ENCODE results near the gene PRRT4. TPM values are rescaled to one million over a fixed set of nuclear protein-coding genes. Genes with fewer than 3 reads are reported as not detected.

PRRT4 gene
- total and polyA plus RNA-seq, 2 of the 13 experiments (the other 11 are each of a cell fraction or from before 2014, with no cell fraction given) = not detected

DNA sequence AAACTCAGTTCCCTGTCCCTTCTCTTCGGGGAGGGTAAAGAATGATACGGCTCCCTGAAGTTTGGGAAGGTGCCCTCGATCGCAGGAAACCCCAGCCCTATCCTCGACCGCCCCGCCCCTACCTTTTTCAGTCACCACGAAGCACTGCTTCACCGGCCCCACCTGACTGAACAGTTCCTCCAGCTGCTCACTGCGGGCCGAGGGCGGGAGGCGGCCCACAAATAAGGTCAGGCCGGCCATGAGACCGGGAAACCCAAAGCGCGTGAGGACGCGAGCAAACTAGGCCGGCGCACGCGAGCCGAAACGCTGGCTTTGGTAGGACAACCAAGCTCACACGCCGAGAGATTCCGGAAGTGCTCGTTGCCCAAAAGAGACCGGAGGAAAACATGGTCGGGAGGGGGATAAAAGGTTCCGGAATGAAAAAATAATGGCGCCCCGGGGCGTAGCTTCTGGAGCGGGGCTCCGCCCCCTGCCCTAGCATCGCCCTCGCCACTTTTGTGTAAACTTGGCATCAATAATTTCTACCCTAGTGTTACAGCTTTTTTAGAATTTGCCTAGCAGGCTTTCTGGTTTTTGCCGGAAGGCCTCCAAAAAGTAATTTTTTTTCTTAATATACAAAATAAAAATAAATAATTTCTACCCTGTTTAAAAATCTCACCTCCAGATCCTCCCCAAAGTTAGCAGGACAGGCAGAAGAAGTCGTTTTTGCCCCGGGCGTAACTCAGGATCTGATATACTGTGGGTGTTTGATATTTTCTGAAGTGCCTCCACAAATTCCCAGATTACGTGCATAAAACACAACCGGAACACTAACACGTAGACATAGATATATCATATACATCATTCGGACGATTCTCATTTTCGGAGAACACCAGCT, 17.7 kb downstream of the PRRT4 start, which contains the start of gene RBM28 (continued):
- TF ChIP-seq ZNF446 (CRISPR knock-in tag; IDR thresholded peaks at IDR 0.05) (peak; percentile 95; the same call in 1 of the 2 replicates), SRSF9 (IDR thresholded peaks at IDR 0.05; ENCODE audit: borderline replicate concordance, insufficient read depth, low read depth, low read length, poor library complexity, severe bottlenecking) (no peak), ZNF709 (CRISPR knock-in tag; IDR thresholded peaks at IDR 0.05) (peak; percentile 96), ZFP41 (CRISPR knock-in tag; IDR thresholded peaks at IDR 0.05; ENCODE audit: borderline replicate concordance) (peak; percentile 99), CENPX (CRISPR knock-in tag; IDR thresholded peaks at IDR 0.05) (no peak), KDM5A (IDR thresholded peaks at IDR 0.05; ENCODE audit: borderline replicate concordance, low read length) (peak; percentile 98), NPAS2 (CRISPR knock-in tag; IDR thresholded peaks at IDR 0.05; ENCODE audit: borderline replicate concordance) (peak; percentile 28; the same call in 1 of the 2 replicates), TCF7 (IDR thresholded peaks at IDR 0.05; ENCODE audit: low read depth) (no peak), HOXA5 (CRISPR knock-in tag; IDR thresholded peaks at IDR 0.05) (peak; percentile 99), NFKB2 (CRISPR knock-in tag; IDR thresholded peaks at IDR 0.05; ENCODE audit: borderline replicate concordance) (peak; percentile 100), FOXM1 (CRISPR knock-in tag; IDR thresholded peaks at IDR 0.05) (no peak), ZBTB7B (CRISPR knock-in tag; IDR thresholded peaks at IDR 0.05) (peak; percentile 85), DPF2 (CRISPR knock-in tag; IDR thresholded peaks at IDR 0.05; ENCODE audit: borderline replicate concordance, low read depth) (no peak), ZNF720 (CRISPR knock-in tag; IDR thresholded peaks at IDR 0.05) (0 out of 2 replicates have a peak, but pooled peaks have one; percentile 70), REXO4 (CRISPR knock-in tag; IDR thresholded peaks at IDR 0.05; ENCODE audit: borderline replicate concordance) (peak; percentile 100), BRD4 (CRISPR knock-in tag; IDR thresholded peaks at IDR 0.05) (peak; percentile 90; the same call in 1 of the 2 replicates), RAD21 (CRISPR knock-in tag; IDR thresholded peaks at IDR 0.05) (no peak; the same call in 1 of the 2 replicates), RBM39 (IDR thresholded peaks at IDR 0.05; ENCODE audit: low read depth, low read length, poor library complexity, severe bottlenecking) (peak; percentile 82), ZEB1 (IDR thresholded peaks at IDR 0.05; ENCODE audit: insufficient replicate concordance, low read depth) (no peak), ZNF589 (CRISPR knock-in tag; conservative IDR thresholded peaks at IDR 0.05) (peak; percentile 99)
- TF ChIP-seq, protein P1, sequence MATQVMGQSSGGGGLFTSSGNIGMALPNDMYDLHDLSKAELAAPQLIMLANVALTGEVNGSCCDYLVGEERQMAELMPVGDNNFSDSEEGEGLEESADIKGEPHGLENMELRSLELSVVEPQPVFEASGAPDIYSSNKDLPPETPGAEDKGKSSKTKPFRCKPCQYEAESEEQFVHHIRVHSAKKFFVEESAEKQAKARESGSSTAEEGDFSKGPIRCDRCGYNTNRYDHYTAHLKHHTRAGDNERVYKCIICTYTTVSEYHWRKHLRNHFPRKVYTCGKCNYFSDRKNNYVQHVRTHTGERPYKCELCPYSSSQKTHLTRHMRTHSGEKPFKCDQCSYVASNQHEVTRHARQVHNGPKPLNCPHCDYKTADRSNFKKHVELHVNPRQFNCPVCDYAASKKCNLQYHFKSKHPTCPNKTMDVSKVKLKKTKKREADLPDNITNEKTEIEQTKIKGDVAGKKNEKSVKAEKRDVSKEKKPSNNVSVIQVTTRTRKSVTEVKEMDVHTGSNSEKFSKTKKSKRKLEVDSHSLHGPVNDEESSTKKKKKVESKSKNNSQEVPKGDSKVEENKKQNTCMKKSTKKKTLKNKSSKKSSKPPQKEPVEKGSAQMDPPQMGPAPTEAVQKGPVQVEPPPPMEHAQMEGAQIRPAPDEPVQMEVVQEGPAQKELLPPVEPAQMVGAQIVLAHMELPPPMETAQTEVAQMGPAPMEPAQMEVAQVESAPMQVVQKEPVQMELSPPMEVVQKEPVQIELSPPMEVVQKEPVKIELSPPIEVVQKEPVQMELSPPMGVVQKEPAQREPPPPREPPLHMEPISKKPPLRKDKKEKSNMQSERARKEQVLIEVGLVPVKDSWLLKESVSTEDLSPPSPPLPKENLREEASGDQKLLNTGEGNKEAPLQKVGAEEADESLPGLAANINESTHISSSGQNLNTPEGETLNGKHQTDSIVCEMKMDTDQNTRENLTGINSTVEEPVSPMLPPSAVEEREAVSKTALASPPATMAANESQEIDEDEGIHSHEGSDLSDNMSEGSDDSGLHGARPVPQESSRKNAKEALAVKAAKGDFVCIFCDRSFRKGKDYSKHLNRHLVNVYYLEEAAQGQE (IDR thresholded peaks at IDR 0.05; ENCODE audit: borderline replicate concordance in 1 of 2, low read depth in 1 of 2, low read length in 2 of 2) = peak in 1 of 2 experiments; percentile 58; a peak in 1 of 4 replicates
- TF ChIP-seq, protein P2, sequence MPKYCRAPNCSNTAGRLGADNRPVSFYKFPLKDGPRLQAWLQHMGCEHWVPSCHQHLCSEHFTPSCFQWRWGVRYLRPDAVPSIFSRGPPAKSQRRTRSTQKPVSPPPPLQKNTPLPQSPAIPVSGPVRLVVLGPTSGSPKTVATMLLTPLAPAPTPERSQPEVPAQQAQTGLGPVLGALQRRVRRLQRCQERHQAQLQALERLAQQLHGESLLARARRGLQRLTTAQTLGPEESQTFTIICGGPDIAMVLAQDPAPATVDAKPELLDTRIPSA (CRISPR knock-in tag; IDR thresholded peaks at IDR 0.05; ENCODE audit: borderline replicate concordance) = 0 out of 2 replicates have a peak, but pooled peaks have one; percentile 88

All from HepG2 (cell line).